Ovary (tissue), 3 donors: Measurements from ENCODE around the gene HIPK2.

Source experiments
- POLR2A ChIP-seq: fragments of 450-650 bp; IDR thresholded peaks from one replicate; pipeline ENCODE4 v1.6.1; 2017; ENCODE audit warnings: antibody characterized with exemption, mild to moderate bottlenecking, moderate library complexity
- TF ChIP-seq, protein P1 (sequence below), 3 donors: fragments of 450-650 bp in 2 of 3; fragments of 200-600 bp in 1 of 3; IDR thresholded peaks; one replicate each; pipeline versions ENCODE4 v1.5.1 to v1.8.0; 2016 to 2022; ENCODE audit warnings: antibody characterized with exemption in 3 of 3, mild to moderate bottlenecking in 1 of 3
- donor health status: DM: no; HTN: no; CAD: no.

GRCh38 chr7:139515266-139515665, 262.5 kb downstream of the HIPK2 start:
- TF ChIP-seq POLR2A, result no peak
- TF ChIP-seq, protein P1, sequence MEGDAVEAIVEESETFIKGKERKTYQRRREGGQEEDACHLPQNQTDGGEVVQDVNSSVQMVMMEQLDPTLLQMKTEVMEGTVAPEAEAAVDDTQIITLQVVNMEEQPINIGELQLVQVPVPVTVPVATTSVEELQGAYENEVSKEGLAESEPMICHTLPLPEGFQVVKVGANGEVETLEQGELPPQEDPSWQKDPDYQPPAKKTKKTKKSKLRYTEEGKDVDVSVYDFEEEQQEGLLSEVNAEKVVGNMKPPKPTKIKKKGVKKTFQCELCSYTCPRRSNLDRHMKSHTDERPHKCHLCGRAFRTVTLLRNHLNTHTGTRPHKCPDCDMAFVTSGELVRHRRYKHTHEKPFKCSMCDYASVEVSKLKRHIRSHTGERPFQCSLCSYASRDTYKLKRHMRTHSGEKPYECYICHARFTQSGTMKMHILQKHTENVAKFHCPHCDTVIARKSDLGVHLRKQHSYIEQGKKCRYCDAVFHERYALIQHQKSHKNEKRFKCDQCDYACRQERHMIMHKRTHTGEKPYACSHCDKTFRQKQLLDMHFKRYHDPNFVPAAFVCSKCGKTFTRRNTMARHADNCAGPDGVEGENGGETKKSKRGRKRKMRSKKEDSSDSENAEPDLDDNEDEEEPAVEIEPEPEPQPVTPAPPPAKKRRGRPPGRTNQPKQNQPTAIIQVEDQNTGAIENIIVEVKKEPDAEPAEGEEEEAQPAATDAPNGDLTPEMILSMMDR (IDR thresholded peaks at IDR 0.05), result no peak
